GM19468 (cell line): Measurements from ENCODE around the gene FAM124A.
A peak's percentile ranks its signal among the peaks of the same experiment; 100 is the strongest.
"Not testable (repeated sequence)": the region's sequence is repeated elsewhere in the genome, so short reads cannot be mapped to it uniquely, and the experiment has no call there.

Source experiments
- ATAC-seq: cut with Tn5 transposase; IDR thresholded peaks from one replicate; pipeline ENCODE4 v1.9.1; 2021; ENCODE audit warnings: mild to moderate bottlenecking, moderate library complexity, moderate number of reproducible peaks; ENCODE audit not compliant: unreplicated experiment; ENCODE audit errors: extremely low read depth

FAM124A gene

GRCh38 chr13:51261610-51262249 lies 39.5 kb downstream of the FAM124A start:
- no peak for ATAC-seq

GRCh38 chr13:51262501-51263211 lies 40.5 kb downstream of the FAM124A start:
- ATAC-seq, result no peak

DNA sequence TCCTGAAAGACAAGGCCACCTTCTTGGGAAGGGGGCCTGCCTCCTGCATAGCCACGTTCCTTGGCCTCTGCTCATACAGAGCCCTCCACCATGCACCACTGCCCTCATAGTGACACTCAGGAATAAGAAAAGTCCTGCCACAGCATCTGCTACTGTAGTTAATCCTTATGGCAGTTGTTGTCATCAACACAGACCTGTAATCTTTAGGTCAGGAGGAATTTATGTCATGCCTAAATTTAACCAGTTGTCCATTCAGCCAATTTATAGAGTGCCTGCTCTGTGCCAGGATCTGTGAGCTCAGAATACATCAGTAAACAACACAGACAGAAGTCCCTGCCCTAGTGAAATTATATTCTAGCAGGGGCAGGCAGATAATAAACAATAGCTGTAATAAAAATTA lies 44.4 kb downstream of the FAM124A start:
- no peak for ATAC-seq

GRCh38 chr13:51267622-51268021 lies 45.4 kb downstream of the FAM124A start:
- ATAC-seq, result no peak

DNA sequence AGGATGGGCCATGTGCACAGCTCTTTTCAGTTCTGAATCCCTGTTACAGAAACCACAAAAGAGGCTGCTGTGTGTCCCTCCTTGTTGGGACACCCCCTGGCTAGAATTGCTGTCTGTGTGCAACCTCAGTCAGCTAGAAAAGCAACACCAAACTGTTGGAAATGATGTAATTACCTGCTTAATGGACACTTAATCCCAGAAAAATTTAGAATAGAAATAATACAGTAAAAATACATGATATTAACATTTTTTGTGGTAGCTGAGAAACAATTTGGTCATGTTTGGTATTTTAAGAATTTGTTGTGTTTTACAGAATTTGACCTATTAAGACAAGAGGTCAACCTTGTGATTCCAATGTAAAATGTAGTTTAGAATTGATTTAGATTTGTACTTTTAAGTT lies 46.8 kb downstream of the FAM124A start:
- no peak for ATAC-seq

DNA sequence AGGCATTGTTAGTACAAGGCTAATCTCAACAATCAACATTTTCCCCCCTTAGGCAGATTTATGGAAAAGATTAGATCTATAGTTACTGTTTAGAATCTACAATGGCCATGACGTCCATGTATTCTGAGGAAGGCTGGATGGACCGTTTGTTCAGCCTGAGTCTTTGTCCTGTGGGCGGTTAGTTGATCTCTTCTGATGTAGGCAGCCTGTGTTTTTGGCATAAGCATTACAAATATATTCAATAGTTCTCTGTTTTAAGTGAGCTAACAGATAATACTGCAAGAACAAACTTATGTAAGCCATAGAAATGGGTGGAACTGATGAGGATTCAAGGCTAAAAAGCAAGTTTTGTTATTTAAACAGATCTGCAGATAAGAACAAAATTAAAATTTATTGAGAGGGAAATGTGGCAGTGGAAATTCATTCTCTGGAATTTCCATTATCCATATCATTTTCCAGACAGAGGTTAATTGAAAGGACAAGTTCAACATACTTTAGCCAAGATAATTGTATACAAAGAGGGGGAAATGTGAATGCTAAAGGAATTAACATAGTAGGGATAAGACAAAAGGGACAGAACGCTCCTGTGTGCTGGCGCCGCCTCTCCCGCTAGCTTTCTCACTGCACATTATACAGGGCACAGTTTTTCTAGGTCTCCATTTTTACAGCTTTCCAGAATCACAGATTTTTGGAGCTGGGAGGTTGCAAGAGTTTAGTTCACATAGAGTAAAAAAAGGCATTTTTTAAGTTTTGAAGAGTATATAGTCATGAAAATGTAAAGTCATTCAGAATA lies 48.6 kb downstream of the FAM124A start:
- ATAC-seq, result no peak

GRCh38 chr13:51271528-51272085 lies 49.4 kb downstream of the FAM124A start:
- no peak for ATAC-seq

GRCh38 chr13:51275101-51275500 lies 52.9 kb downstream of the FAM124A start:
- no peak for ATAC-seq

- ATAC-seq, result no peak
Observed at GRCh38 chr13:51276636-51277035, 54.4 kb downstream of the FAM124A start.

GRCh38 chr13:51277928-51278327 lies 55.7 kb downstream of the FAM124A start:
- ATAC-seq, result no peak

GRCh38 chr13:51278426-51279130 lies 56.4 kb downstream of the FAM124A start:
- no peak for ATAC-seq

- no peak for ATAC-seq
Observed at GRCh38 chr13:51280379-51280940, 58.3 kb downstream of the FAM124A start.

GRCh38 chr13:51282322-51282721 lies 60.1 kb downstream of the FAM124A start:
- no peak for ATAC-seq

DNA sequence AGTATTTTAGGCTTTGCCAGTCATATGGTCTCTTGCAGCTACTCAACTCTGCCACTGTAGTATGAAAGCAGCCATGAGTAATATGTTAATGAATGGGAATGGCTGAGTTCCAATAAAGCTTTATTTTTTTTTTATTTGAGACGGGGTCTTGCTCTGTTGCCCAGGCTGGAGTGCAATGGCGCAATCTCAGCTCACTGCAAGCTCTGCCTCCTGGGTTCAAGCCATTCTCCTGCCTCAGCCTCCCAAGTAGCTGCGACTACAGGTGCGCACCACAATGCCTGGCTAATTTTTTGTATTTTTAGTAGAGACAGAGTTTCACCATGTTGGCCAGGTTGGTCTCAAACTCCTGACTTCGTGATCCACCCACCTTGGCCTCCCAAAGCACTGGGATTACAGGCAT lies 60.7 kb downstream of the FAM124A start:
- ATAC-seq, result not testable (repeated sequence)

GRCh38 chr13:51283371-51283770 lies 61.2 kb downstream of the FAM124A start:
- ATAC-seq, result no peak

DNA sequence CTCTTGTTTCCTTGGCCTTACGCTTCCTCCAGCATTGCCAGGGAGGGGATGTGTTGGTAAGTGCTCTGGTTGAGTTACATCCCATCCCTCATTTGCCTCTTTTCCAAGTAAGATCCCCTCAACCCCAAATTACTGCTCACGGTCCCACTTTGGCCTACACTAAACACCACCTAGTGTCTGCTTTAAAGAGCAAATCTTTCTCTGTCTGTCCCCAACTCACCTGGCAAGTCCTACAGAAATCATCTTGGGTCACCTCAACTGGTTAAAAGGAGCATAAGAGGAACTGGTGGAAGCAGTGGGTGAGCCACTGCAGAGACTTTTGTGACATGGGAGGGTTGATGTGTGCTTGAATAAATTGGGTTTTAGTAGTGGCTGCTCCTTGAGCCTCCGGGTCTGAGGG lies 62.1 kb downstream of the FAM124A start:
- no peak for ATAC-seq

GRCh38 chr13:51286135-51287002 lies 64.2 kb downstream of the FAM124A start:
- ATAC-seq, result peak; percentile 63

GRCh38 chr13:51287758-51288157 lies 65.6 kb downstream of the FAM124A start:
- ATAC-seq, result no peak

DNA sequence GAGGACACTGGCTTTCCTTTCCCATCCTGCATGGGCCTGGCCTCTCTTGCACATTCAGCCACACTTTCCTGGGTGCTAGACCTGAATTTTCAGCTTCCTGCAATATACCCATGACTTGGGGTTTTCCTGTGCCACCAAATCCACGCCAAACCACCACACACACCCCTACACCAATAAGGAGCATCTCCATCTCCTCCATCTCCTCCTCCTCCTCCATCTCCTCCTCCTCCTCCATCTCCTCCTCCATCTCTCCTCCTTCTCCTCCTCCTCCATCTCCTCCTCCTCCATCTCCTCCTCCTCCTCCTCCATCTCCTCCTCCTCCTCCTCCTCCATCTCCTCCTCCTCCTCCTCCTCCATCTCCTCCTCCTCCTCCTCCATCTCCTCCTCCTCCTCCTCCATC lies 66.1 kb downstream of the FAM124A start:
- not testable (repeated sequence) for ATAC-seq
